ENCODE results near the gene ZCCHC3. TPM values are rescaled to one million over a fixed set of nuclear protein-coding genes. Genes with fewer than 3 reads are reported as not detected.
A peak's percentile ranks its signal among the peaks of the same experiment; 100 is the strongest.

ZCCHC3 gene
- total and polyA plus RNA-seq, 8 donors: 6.2 to 59.1 (median 13.4) TPM

DNA sequence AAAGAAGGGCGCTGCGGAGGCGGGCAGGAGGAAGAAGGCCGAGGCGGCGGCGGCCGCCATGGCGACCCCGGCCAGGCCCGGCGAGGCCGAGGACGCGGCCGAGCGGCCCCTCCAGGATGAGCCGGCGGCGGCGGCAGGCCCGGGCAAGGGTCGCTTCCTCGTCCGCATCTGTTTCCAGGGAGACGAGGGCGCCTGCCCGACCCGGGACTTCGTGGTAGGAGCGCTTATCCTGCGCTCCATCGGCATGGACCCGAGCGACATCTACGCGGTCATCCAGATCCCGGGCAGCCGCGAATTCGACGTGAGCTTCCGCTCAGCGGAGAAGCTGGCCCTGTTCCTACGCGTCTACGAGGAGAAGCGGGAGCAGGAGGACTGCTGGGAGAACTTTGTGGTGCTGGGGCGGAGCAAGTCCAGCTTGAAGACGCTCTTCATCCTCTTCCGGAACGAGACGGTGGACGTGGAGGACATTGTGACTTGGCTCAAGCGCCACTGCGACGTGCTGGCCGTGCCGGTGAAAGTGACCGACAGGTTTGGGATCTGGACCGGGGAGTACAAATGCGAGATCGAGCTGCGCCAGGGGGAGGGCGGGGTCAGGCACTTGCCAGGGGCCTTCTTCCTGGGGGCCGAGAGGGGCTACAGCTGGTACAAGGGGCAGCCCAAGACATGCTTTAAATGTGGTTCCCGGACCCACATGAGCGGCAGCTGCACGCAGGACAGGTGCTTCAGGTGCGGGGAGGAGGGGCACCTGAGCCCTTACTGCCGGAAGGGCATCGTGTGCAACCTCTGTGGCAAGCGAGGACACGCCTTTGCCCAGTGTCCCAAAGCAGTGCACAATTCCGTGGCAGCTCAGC lies 780 bp downstream of the ZCCHC3 start:
- 0 to 1% (median 1%) methylated on average over 50 to 75 of the region's 75 CpGs for WGBS, 5 donors
- intact Hi-C loops (cut with DNase I; ENCODE audit: low total_unique reads): no loop called here

DNA sequence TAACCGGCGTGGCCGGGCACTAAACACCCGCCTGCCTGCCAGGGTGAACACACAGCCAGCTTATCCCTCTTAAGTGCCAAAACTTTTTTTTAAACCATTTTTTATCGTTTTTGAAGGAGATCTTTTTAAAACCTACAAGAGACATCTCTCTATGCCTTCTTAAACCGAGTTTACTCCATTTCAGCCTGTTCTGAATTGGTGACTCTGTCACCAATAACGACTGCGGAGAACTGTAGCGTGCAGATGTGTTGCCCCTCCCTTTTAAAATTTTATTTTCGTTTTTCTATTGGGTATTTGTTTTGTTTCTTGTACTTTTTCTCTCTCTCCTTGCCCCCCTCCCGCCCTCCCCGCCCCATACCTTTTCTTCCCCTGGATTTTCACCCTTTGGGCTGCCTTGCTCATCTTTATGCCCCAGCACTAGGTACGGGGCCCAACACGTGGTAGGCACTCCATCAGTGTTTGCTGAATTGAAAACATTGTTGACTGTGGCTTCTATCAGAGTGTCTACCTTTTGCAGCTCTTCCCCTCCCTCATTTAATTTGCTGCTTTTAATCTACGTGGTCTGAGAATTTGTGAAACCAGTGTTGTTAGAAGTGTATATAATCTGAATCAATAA lies 1.5 kb downstream of the ZCCHC3 start:
- peak overlapping the region; percentile 76 to 97 (median 86) for H3K4me3 ChIP-seq
- no peaks in the 10 kb centered on the region for H3K27me3 ChIP-seq
- H3K4me1 ChIP-seq: peaks cover 29 to 46% (median 44%) of the 10 kb centered on the region in 4 donors
- H3K9me3 ChIP-seq: no peaks in the 10 kb centered on the region
- DNase-seq: no peak
- H3K27ac ChIP-seq: peak overlapping the region; percentile 95 to 99 (median 95)
- no peak for TF ChIP-seq EP300 (IDR thresholded peaks at IDR 0.05)
- TF ChIP-seq, protein P1, sequence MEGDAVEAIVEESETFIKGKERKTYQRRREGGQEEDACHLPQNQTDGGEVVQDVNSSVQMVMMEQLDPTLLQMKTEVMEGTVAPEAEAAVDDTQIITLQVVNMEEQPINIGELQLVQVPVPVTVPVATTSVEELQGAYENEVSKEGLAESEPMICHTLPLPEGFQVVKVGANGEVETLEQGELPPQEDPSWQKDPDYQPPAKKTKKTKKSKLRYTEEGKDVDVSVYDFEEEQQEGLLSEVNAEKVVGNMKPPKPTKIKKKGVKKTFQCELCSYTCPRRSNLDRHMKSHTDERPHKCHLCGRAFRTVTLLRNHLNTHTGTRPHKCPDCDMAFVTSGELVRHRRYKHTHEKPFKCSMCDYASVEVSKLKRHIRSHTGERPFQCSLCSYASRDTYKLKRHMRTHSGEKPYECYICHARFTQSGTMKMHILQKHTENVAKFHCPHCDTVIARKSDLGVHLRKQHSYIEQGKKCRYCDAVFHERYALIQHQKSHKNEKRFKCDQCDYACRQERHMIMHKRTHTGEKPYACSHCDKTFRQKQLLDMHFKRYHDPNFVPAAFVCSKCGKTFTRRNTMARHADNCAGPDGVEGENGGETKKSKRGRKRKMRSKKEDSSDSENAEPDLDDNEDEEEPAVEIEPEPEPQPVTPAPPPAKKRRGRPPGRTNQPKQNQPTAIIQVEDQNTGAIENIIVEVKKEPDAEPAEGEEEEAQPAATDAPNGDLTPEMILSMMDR (IDR thresholded peaks at IDR 0.05): no peak
- TF ChIP-seq POLR2A (IDR thresholded peaks at IDR 0.05): no peak
- TF ChIP-seq POLR2AphosphoS5 (IDR thresholded peaks at IDR 0.05): no peak
- H3K36me3 ChIP-seq: no peaks in the 10 kb centered on the region
- 3 to 6% (median 4%) methylated on average over 15 of the region's 15 CpGs for WGBS, 5 donors
- intact Hi-C loops (cut with DNase I; ENCODE audit: low total_unique reads): no loop called here

More for the DNA sequence above, 780 bp downstream of the ZCCHC3 start:
- Histone ChIP-seq H3K4me3 (peak overlapping the region; percentile 76 to 97 (median 86)), H3K27ac (peak overlapping the region; percentile 95 to 99 (median 95)), H3K9me3 (no peaks in the 10 kb centered on the region), H3K27me3 (no peaks in the 10 kb centered on the region), H3K36me3 (no peaks in the 10 kb centered on the region), H3K4me1 (peaks cover 29 to 46% (median 44%) of the 10 kb centered on the region in 4 donors)
- DNase-seq: peak; percentile 66 to 84
- no peak for TF ChIP-seq EP300 (IDR thresholded peaks at IDR 0.05)
- peak in 2 of 3 donors; percentile 61 to 68 for TF ChIP-seq POLR2AphosphoS5 (IDR thresholded peaks at IDR 0.05)
- TF ChIP-seq POLR2A (IDR thresholded peaks at IDR 0.05): peak in 1 of 4 donors; percentile 41
- TF ChIP-seq, protein P1 (IDR thresholded peaks at IDR 0.05): no peak

DNA sequence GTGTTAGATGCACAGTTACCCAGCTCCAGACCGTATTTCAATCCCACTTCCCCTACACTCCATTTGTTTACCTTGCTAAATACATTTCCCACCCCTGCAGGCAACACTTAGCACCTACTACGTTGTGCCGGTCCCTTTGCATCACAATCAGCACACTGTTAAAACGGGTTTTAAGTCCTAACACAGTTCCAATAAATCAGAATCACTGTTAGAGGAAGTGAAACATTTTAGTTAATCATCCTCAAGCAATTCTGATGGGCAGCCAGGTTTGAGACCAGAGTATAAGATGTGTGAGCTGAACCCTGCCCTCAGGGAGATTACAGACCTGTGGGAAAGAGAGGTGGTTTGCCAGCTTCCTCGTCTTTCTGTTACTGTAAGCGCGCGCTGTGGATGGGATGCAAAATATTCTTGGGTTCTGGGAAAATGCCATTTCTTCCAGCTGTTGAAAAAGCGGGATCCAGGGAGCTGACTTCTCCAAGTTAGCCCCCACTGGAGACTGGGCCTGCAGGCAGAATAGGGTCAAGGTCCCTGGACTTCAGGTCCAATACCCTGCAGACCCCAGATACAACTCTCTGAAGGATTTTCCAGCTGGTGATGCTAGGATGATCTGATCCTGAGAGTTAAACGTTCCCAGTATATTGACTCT lies 3.1 kb downstream of the ZCCHC3 start:
- H3K27ac ChIP-seq: peak overlapping the region in 3 of 5 donors; percentile 46 to 99 (median 95)
- intact Hi-C loops (cut with DNase I; ENCODE audit: low total_unique reads): no loop called here
- H3K27me3 ChIP-seq: no peaks in the 10 kb centered on the region
- peak overlapping the region; percentile 76 to 97 (median 86) for H3K4me3 ChIP-seq
- H3K9me3 ChIP-seq: no peaks in the 10 kb centered on the region
- peaks cover 29 to 46% (median 44%) of the 10 kb centered on the region in 4 donors for H3K4me1 ChIP-seq
- TF ChIP-seq POLR2AphosphoS5 (IDR thresholded peaks at IDR 0.05) (no peak), POLR2A (IDR thresholded peaks at IDR 0.05) (no peak), EP300 (IDR thresholded peaks at IDR 0.05) (no peak)
- TF ChIP-seq, protein P1 (IDR thresholded peaks at IDR 0.05): no peak
- no peaks in the 10 kb centered on the region for H3K36me3 ChIP-seq
- WGBS, 5 donors: 36 to 48% (median 43%) methylated on average over 10 of the region's 10 CpGs
- DNase-seq: peak in 1 of 2 donors; percentile 44

Measured in stomach (tissue), 9 donors.